GM23338 (cell line): ENCODE measurements around the gene TMEM178B. TPM values are rescaled to one million over a fixed set of nuclear protein-coding genes. Genes with fewer than 3 reads are reported as not detected.

Experiments used
- ATAC-seq: fragments of 200-7000 bp; cut with Tn5 transposase; 3 replicates; pipeline ENCODE4 v1.9.1; 2020
- DNase-seq: peaks from one replicate; pipeline ENCODE4 v3.0.0-alpha.2; 2015; ENCODE audit warnings: low spot score
- H2AFZ ChIP-seq: fragments of 200-600 bp; sonication (generic); 2 replicates; pipeline ENCODE4 v1.8.0; 2016; ENCODE audit warnings: antibody characterized with exemption, mild to moderate bottlenecking, moderate library complexity
- H3F3A ChIP-seq: fragments of 200-600 bp; sonication (generic); replicated peaks from 2 replicates; pipeline ENCODE4 v1.8.0; 2017; ENCODE audit warnings: antibody characterized with exemption, mixed run types, low read depth
- H3K27ac ChIP-seq: fragments of 200-600 bp; sonication (generic); 2 replicates; pipeline ENCODE4 v1.6.1; 2016; ENCODE audit warnings: low read depth
- H3K27me3 ChIP-seq: fragments of 200-600 bp; sonication (generic); 2 replicates; pipeline ENCODE4 v1.8.0; 2016; ENCODE audit warnings: mild to moderate bottlenecking, mixed run types, moderate library complexity; ENCODE audit not compliant: insufficient read depth
- H3K36me3 ChIP-seq: fragments of 200-600 bp; sonication (generic); 2 replicates; pipeline ENCODE4 v1.8.0; 2016; ENCODE audit warnings: mild to moderate bottlenecking; ENCODE audit not compliant: insufficient read depth
- H3K4me1 ChIP-seq: fragments of 200-600 bp; sonication (generic); 2 replicates; pipeline ENCODE4 v1.8.0; 2016; ENCODE audit warnings: mild to moderate bottlenecking, moderate library complexity; ENCODE audit not compliant: insufficient read depth
- H3K4me2 ChIP-seq: fragments of 200-600 bp; sonication (generic); 2 replicates; pipeline ENCODE4 v1.7.1; 2017; ENCODE audit warnings: mixed run types
- H3K4me3 ChIP-seq: fragments of 200-600 bp; sonication (generic); 2 replicates; pipeline ENCODE4 v1.6.1; 2016; ENCODE audit warnings: mixed run types
- H3K79me2 ChIP-seq: fragments of 200-600 bp; sonication (generic); replicated peaks from 2 replicates; pipeline ENCODE4 v1.8.0; 2017; ENCODE audit warnings: mild to moderate bottlenecking; ENCODE audit not compliant: insufficient read depth
- H3K9me2 ChIP-seq: fragments of 200-600 bp; sonication (generic); 2 replicates; pipeline ENCODE4 v1.8.0; 2017; ENCODE audit not compliant: insufficient read depth
- H4K20me1 ChIP-seq: fragments of 200-600 bp; sonication (generic); replicated peaks from 2 replicates; pipeline ENCODE4 v1.8.0; 2017; ENCODE audit warnings: mild to moderate bottlenecking; ENCODE audit not compliant: insufficient read depth
- H3K27ac Mint-ChIP-seq: 2 replicates; pipeline ENCODE4 v1.8.0; 2020; ENCODE audit warnings: inconsistent platforms, mild to moderate bottlenecking, moderate library complexity, mixed read lengths
- H3K27me3 Mint-ChIP-seq: 3 replicates; pipeline ENCODE4 v1.8.0; 2022; ENCODE audit warnings: low read depth, mild to moderate bottlenecking, moderate library complexity, mixed read lengths, inconsistent platforms; ENCODE audit not compliant: insufficient read depth, poor library complexity
- H3K36me3 Mint-ChIP-seq: 3 replicates; pipeline ENCODE4 v1.8.0; 2021; ENCODE audit warnings: low read depth, mild to moderate bottlenecking, inconsistent platforms, moderate library complexity, mixed read lengths
- H3K4me1 Mint-ChIP-seq: 3 replicates; pipeline ENCODE4 v1.8.0; 2020; ENCODE audit warnings: mild to moderate bottlenecking, inconsistent platforms, mixed read lengths
- H3K4me3 Mint-ChIP-seq: 3 replicates; pipeline ENCODE4 v1.8.0; 2021; ENCODE audit warnings: moderate library complexity, mild to moderate bottlenecking, inconsistent platforms, mixed read lengths
- H3K9me3 Mint-ChIP-seq: 3 replicates; pipeline ENCODE4 v1.8.0; 2020; ENCODE audit warnings: moderate library complexity, mild to moderate bottlenecking, inconsistent platforms, mixed read lengths
- CREB1 ChIP-seq: fragments of 250-450 bp; sonication (Bioruptor Pico); IDR thresholded peaks from 2 replicates; pipeline ENCODE4 v1.5.0; 2020; ENCODE audit warnings: low read depth, mild to moderate bottlenecking, moderate library complexity
- EZH2 ChIP-seq: fragments of 200-600 bp; sonication (generic); IDR thresholded peaks from one replicate; pipeline ENCODE4 v1.8.0; 2017; ENCODE audit warnings: antibody characterized with exemption, mild to moderate bottlenecking, low read depth; ENCODE audit not compliant: unreplicated experiment
- EZH2phosphoT487 ChIP-seq: fragments of 200-600 bp; sonication (generic); IDR thresholded peaks from one replicate; pipeline ENCODE4 v1.8.1; 2018; ENCODE audit warnings: antibody characterized with exemption; ENCODE audit not compliant: unreplicated experiment
- JUNB ChIP-seq: IDR thresholded peaks from one replicate; pipeline ENCODE4 v1.6.1; 2016; ENCODE audit warnings: antibody characterized with exemption; ENCODE audit not compliant: unreplicated experiment
- NANOG ChIP-seq: IDR thresholded peaks from 2 replicates; pipeline ENCODE4 v1.6.1; 2016; ENCODE audit warnings: antibody characterized with exemption, borderline replicate concordance
- POLR2AphosphoS5 ChIP-seq: IDR thresholded peaks from 2 replicates; pipeline ENCODE4 v1.6.1; 2016; ENCODE audit warnings: antibody characterized with exemption, low read depth
- STAT1 ChIP-seq: IDR thresholded peaks from one replicate; pipeline ENCODE4 v1.6.1; 2016; ENCODE audit warnings: antibody characterized with exemption; ENCODE audit not compliant: unreplicated experiment
- ZNF114 ChIP-seq: fragments of 250-450 bp; sonication (Bioruptor Pico); IDR thresholded peaks from 2 replicates; pipeline ENCODE4 v1.5.0; 2020; ENCODE audit warnings: mild to moderate bottlenecking, moderate library complexity
- ZNF331 ChIP-seq: fragments of 250-450 bp; sonication (Bioruptor Pico); IDR thresholded peaks from 2 replicates; pipeline ENCODE4 v1.5.0; 2020; ENCODE audit warnings: low read depth, mild to moderate bottlenecking, moderate library complexity
- polyA plus RNA-seq: library from polyadenylated mRNA; unstranded; fragments of >200 nt; fragmentation: Nextera tagmentation; extraction: Ambion mirVana; gene quantifications from 2 replicates; pipeline ENCODE4 v1.2.1, GENCODE V29; 2016
- total RNA-seq: library from RNA; depleted of rRNA; stranded (reverse); fragments of >200 nt; shearing (Covaris generic); gene quantifications from 2 replicates; pipeline ENCODE4 v1.2.3, GENCODE V29; 2014
- TF ChIP-seq, protein P1 (sequence below), 2 experiments: fragments of 200-600 bp in 1 of 2; sonication (generic) in 1 of 2; conservative IDR thresholded peaks; 2 replicates each; pipeline versions ENCODE4 v1.5.1 to v1.6.1; 2016 to 2017; ENCODE audit warnings: antibody characterized with exemption in 2 of 2, low read depth in 2 of 2, mild to moderate bottlenecking in 2 of 2, moderate library complexity in 1 of 2
- TF ChIP-seq, protein P2 (sequence below): fragments of 250-450 bp; sonication (Bioruptor Pico); IDR thresholded peaks from 2 replicates; pipeline ENCODE4 v1.5.0; 2020; ENCODE audit warnings: mild to moderate bottlenecking, moderate library complexity
- TF ChIP-seq, protein P3 (sequence below): IDR thresholded peaks from 2 replicates; pipeline ENCODE4 v1.6.1; 2016; ENCODE audit warnings: antibody characterized with exemption
- TF ChIP-seq, protein P4 (sequence below): IDR thresholded peaks from one replicate; pipeline ENCODE4 v1.6.1; 2018; ENCODE audit warnings: antibody characterized with exemption; ENCODE audit not compliant: unreplicated experiment

TMEM178B gene
- total and polyA plus RNA-seq, 2 experiments from 2014 or later, result 4.9 to 15.6 TPM

DNA sequence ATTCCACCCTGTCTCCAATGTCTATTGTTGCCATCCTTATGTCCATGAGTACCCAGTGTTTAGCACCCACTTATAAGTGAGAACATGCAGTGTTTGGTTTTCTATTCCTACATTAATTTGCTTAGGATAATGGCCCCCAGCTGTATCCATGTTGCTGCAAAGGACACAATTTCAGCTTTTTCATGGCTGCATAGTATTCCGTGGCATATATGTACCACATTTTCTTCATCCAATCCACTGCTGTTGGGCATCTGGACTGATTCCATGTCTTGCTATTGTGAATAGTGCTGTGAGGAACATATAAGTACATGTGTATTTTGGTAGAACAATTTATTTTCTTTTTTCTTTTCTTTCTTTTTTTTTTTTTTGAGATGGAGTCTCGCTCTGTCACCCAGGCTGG lies 68.2 kb downstream of the TMEM178B start:
- H3K4me3 Mint-ChIP-seq, result no peak overlapping the region
- Histone ChIP-seq H3K4me3 (no peak overlapping the region), H3F3A (no peaks in the 10 kb centered on the region), H3K4me1 (peaks cover 2% of the 10 kb centered on the region; the same call in 1 of the 2 replicates), H3K79me2 (peaks cover 53% of the 10 kb centered on the region), H3K27ac (no peak overlapping the region), H3K36me3 (no peaks in the 10 kb centered on the region), H3K27me3 (no peaks in the 10 kb centered on the region), H3K9me2 (no peaks in the 10 kb centered on the region), H2AFZ (no peak overlapping the region), H4K20me1 (peaks cover 6% of the 10 kb centered on the region; the same call in 1 of the 2 replicates), H3K4me2 (no peak overlapping the region)
- H3K36me3 Mint-ChIP-seq, result peaks cover 8% of the 10 kb centered on the region; the same call in 1 of the 3 replicates
- no peak for ATAC-seq
- 0 out of 3 replicates have a peak, but pooled peaks cover 5% of the 10 kb centered on the region for H3K9me3 Mint-ChIP-seq
- no peaks in the 10 kb centered on the region for H3K27me3 Mint-ChIP-seq
- H3K4me1 Mint-ChIP-seq, result peaks cover 13% of the 10 kb centered on the region; the same call in 2 of the 3 replicates
- H3K27ac Mint-ChIP-seq, result no peak overlapping the region
- DNase-seq, result no peak
- TF ChIP-seq EZH2, result no peak
- no peak for TF ChIP-seq ZNF331 (CRISPR knock-in tag)
- no peak for TF ChIP-seq EZH2phosphoT487
- TF ChIP-seq, protein P1, sequence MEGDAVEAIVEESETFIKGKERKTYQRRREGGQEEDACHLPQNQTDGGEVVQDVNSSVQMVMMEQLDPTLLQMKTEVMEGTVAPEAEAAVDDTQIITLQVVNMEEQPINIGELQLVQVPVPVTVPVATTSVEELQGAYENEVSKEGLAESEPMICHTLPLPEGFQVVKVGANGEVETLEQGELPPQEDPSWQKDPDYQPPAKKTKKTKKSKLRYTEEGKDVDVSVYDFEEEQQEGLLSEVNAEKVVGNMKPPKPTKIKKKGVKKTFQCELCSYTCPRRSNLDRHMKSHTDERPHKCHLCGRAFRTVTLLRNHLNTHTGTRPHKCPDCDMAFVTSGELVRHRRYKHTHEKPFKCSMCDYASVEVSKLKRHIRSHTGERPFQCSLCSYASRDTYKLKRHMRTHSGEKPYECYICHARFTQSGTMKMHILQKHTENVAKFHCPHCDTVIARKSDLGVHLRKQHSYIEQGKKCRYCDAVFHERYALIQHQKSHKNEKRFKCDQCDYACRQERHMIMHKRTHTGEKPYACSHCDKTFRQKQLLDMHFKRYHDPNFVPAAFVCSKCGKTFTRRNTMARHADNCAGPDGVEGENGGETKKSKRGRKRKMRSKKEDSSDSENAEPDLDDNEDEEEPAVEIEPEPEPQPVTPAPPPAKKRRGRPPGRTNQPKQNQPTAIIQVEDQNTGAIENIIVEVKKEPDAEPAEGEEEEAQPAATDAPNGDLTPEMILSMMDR (conservative IDR thresholded peaks at IDR 0.05; ENCODE audit: low read depth in 2 of 2), result no peak
- TF ChIP-seq, protein P2, sequence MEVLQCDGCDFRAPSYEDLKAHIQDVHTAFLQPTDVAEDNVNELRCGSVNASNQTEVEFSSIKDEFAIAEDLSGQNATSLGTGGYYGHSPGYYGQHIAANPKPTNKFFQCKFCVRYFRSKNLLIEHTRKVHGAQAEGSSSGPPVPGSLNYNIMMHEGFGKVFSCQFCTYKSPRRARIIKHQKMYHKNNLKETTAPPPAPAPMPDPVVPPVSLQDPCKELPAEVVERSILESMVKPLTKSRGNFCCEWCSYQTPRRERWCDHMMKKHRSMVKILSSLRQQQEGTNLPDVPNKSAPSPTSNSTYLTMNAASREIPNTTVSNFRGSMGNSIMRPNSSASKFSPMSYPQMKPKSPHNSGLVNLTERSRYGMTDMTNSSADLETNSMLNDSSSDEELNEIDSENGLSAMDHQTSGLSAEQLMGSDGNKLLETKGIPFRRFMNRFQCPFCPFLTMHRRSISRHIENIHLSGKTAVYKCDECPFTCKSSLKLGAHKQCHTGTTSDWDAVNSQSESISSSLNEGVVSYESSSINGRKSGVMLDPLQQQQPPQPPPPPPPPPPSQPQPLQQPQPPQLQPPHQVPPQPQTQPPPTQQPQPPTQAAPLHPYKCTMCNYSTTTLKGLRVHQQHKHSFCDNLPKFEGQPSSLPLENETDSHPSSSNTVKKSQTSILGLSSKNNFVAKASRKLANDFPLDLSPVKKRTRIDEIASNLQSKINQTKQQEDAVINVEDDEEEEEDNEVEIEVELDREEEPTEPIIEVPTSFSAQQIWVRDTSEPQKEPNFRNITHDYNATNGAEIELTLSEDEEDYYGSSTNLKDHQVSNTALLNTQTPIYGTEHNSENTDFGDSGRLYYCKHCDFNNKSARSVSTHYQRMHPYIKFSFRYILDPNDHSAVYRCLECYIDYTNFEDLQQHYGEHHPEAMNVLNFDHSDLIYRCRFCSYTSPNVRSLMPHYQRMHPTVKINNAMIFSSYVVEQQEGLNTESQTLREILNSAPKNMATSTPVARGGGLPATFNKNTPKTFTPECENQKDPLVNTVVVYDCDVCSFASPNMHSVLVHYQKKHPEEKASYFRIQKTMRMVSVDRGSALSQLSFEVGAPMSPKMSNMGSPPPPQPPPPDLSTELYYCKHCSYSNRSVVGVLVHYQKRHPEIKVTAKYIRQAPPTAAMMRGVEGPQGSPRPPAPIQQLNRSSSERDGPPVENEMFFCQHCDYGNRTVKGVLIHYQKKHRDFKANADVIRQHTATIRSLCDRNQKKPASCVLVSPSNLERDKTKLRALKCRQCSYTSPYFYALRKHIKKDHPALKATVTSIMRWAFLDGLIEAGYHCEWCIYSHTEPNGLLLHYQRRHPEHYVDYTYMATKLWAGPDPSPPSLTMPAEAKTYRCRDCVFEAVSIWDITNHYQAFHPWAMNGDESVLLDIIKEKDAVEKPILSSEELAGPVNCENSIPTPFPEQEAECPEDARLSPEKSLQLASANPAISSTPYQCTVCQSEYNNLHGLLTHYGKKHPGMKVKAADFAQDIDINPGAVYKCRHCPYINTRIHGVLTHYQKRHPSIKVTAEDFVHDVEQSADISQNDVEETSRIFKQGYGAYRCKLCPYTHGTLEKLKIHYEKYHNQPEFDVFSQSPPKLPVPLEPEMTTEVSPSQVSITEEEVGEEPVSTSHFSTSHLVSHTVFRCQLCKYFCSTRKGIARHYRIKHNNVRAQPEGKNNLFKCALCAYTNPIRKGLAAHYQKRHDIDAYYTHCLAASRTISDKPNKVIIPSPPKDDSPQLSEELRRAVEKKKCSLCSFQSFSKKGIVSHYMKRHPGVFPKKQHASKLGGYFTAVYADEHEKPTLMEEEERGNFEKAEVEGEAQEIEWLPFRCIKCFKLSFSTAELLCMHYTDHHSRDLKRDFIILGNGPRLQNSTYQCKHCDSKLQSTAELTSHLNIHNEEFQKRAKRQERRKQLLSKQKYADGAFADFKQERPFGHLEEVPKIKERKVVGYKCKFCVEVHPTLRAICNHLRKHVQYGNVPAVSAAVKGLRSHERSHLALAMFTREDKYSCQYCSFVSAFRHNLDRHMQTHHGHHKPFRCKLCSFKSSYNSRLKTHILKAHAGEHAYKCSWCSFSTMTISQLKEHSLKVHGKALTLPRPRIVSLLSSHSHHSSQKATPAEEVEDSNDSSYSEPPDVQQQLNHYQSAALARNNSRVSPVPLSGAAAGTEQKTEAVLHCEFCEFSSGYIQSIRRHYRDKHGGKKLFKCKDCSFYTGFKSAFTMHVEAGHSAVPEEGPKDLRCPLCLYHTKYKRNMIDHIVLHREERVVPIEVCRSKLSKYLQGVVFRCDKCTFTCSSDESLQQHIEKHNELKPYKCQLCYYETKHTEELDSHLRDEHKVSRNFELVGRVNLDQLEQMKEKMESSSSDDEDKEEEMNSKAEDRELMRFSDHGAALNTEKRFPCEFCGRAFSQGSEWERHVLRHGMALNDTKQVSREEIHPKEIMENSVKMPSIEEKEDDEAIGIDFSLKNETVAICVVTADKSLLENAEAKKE, result no peak
- TF ChIP-seq CREB1 (CRISPR knock-in tag), result no peak
- no peak for TF ChIP-seq ZNF114 (CRISPR knock-in tag)
- no peak for TF ChIP-seq NANOG
- no peak for TF ChIP-seq JUNB
- TF ChIP-seq POLR2AphosphoS5, result no peak
- TF ChIP-seq, protein P3, sequence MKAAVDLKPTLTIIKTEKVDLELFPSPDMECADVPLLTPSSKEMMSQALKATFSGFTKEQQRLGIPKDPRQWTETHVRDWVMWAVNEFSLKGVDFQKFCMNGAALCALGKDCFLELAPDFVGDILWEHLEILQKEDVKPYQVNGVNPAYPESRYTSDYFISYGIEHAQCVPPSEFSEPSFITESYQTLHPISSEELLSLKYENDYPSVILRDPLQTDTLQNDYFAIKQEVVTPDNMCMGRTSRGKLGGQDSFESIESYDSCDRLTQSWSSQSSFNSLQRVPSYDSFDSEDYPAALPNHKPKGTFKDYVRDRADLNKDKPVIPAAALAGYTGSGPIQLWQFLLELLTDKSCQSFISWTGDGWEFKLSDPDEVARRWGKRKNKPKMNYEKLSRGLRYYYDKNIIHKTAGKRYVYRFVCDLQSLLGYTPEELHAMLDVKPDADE, result no peak
- no peak for TF ChIP-seq STAT1
- TF ChIP-seq, protein P4, sequence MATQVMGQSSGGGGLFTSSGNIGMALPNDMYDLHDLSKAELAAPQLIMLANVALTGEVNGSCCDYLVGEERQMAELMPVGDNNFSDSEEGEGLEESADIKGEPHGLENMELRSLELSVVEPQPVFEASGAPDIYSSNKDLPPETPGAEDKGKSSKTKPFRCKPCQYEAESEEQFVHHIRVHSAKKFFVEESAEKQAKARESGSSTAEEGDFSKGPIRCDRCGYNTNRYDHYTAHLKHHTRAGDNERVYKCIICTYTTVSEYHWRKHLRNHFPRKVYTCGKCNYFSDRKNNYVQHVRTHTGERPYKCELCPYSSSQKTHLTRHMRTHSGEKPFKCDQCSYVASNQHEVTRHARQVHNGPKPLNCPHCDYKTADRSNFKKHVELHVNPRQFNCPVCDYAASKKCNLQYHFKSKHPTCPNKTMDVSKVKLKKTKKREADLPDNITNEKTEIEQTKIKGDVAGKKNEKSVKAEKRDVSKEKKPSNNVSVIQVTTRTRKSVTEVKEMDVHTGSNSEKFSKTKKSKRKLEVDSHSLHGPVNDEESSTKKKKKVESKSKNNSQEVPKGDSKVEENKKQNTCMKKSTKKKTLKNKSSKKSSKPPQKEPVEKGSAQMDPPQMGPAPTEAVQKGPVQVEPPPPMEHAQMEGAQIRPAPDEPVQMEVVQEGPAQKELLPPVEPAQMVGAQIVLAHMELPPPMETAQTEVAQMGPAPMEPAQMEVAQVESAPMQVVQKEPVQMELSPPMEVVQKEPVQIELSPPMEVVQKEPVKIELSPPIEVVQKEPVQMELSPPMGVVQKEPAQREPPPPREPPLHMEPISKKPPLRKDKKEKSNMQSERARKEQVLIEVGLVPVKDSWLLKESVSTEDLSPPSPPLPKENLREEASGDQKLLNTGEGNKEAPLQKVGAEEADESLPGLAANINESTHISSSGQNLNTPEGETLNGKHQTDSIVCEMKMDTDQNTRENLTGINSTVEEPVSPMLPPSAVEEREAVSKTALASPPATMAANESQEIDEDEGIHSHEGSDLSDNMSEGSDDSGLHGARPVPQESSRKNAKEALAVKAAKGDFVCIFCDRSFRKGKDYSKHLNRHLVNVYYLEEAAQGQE, result no peak
